K562 (cell line): ENCODE data around the gene MCC. TPM values are rescaled to one million over a fixed set of nuclear protein-coding genes. Genes with fewer than 3 reads are reported as not detected.
A peak's percentile ranks its signal among the peaks of the same experiment; 100 is the strongest.

ENCODE experiments used
- ARID2 ChIP-seq: fragments of 450-650 bp; IDR thresholded peaks from 2 replicates; pipeline ENCODE4 v1.6.1; 2017; ENCODE audit warnings: antibody characterized with exemption, mild to moderate bottlenecking
- CBX2 ChIP-seq: fragments of 200-600 bp; sonication (generic); IDR thresholded peaks from one replicate; pipeline ENCODE4 v1.6.1; 2012; ENCODE audit warnings: mild to moderate bottlenecking, low read length, inconsistent platforms; ENCODE audit not compliant: insufficient read depth, poor library complexity, severe bottlenecking
- HIVEP1 ChIP-seq: fragments of 250-450 bp; sonication (Bioruptor Pico); IDR thresholded peaks from 2 replicates; pipeline ENCODE4 v1.4.0; 2020; ENCODE audit warnings: mild to moderate bottlenecking
- LARP7 ChIP-seq: fragments of 450-650 bp; IDR thresholded peaks from 2 replicates; pipeline ENCODE4 v1.6.1; 2016
- PCBP1 ChIP-seq: fragments of 200-400 bp; formaldehyde crosslinking; IDR thresholded peaks from 2 replicates; pipeline ENCODE4 v1.6.1; 2018; ENCODE audit warnings: mild to moderate bottlenecking, low read depth, low read length; ENCODE audit not compliant: poor library complexity, severe bottlenecking
- POLR2A ChIP-seq: fragments of 450-650 bp; conservative IDR thresholded peaks from 2 replicates; pipeline ENCODE4 v1.6.1; 2016
- PTTG1 ChIP-seq: fragments of 450-650 bp; IDR thresholded peaks from 2 replicates; pipeline ENCODE4 v1.6.1; 2016; ENCODE audit warnings: low read depth, mild to moderate bottlenecking, missing genetic modification characterization, missing compliant biosample characterization
- RAD51 ChIP-seq: fragments of 450-650 bp; IDR thresholded peaks from 2 replicates; pipeline ENCODE4 v1.7.1; 2016; ENCODE audit warnings: low read depth, mild to moderate bottlenecking, borderline replicate concordance
- RBM25 ChIP-seq: fragments of 200-400 bp; formaldehyde crosslinking; IDR thresholded peaks from 2 replicates; pipeline ENCODE4 v1.6.1; 2018; ENCODE audit warnings: low read length, low read depth, moderate library complexity; ENCODE audit not compliant: severe bottlenecking
- STAG1 ChIP-seq: sonication (generic); formaldehyde crosslinking; IDR thresholded peaks from 2 replicates; pipeline ENCODE4 v1.5.0; 2020; ENCODE audit warnings: missing genetic modification reagents, borderline replicate concordance
- TCF3 ChIP-seq: sonication (generic); formaldehyde crosslinking; IDR thresholded peaks from 2 replicates; pipeline ENCODE4 v1.4.0; 2020; ENCODE audit warnings: mild to moderate bottlenecking, missing genetic modification reagents
- TGIF2 ChIP-seq: sonication (generic); formaldehyde crosslinking; IDR thresholded peaks from 2 replicates; pipeline ENCODE4 v1.8.1; 2022; ENCODE audit warnings: mild to moderate bottlenecking, missing genetic modification reagents, moderate library complexity
- ZNF121 ChIP-seq: sonication (generic); formaldehyde crosslinking; conservative IDR thresholded peaks from 2 replicates; pipeline ENCODE4 v1.8.0; 2022; ENCODE audit warnings: missing genetic modification reagents
- ZNF124 ChIP-seq: sonication (generic); formaldehyde crosslinking; IDR thresholded peaks from 2 replicates; pipeline ENCODE4 v1.8.1; 2022; ENCODE audit warnings: missing genetic modification reagents
- polyA plus RNA-seq, 8 experiments: library from polyadenylated mRNA; depleted of rRNA in 4 of 8; stranded (reverse) in 5 of 8; unstranded in 3 of 8; fragments of >200 nt; fragmentation: Nextera tagmentation in 2 of 8; fragmentation: Illumina TruSeq in 1 of 8; extraction: Ambion mirVana in 2 of 8; extraction: Trizol in 1 of 8; gene quantifications; 2 replicates each; pipeline versions ENCODE4 v1.2.1 to v1.2.3, GENCODE V29; 2011 to 2014; ENCODE audit warnings: inconsistent platforms in 1 of 8, missing spikeins in 1 of 8
- total RNA-seq, 7 experiments: library from RNA; depleted of rRNA in 6 of 7; stranded (reverse); fragments of >200 nt in 6 of 7; fragmentation: Illumina TruSeq in 2 of 7; extraction: Trizol in 2 of 7; gene quantifications; 2 replicates each; pipeline versions ENCODE4 v1.2.1 to v1.2.3, GENCODE V29; 2011 to 2021; ENCODE audit warnings: low replicate concordance in 1 of 7
- TF ChIP-seq, protein P1 (sequence below): IDR thresholded peaks from 3 replicates; pipeline ENCODE4 v1.6.1; 2011; ENCODE audit warnings: borderline replicate concordance, mild to moderate bottlenecking; ENCODE audit not compliant: insufficient read length, insufficient read depth
- TF ChIP-seq, protein P2 (sequence below): fragments of 450-650 bp; formaldehyde crosslinking; IDR thresholded peaks from 2 replicates; pipeline ENCODE4 v1.4.0; 2020; ENCODE audit warnings: mild to moderate bottlenecking, moderate library complexity
- TF ChIP-seq, protein P3 (sequence below): sonication (generic); formaldehyde crosslinking; IDR thresholded peaks from 2 replicates; pipeline ENCODE4 v1.8.0; 2023; ENCODE audit warnings: mild to moderate bottlenecking, missing genetic modification reagents
- TF ChIP-seq, protein P4 (sequence below): fragments of 250-450 bp; sonication (Bioruptor Pico); IDR thresholded peaks from 2 replicates; pipeline ENCODE4 v1.5.1; 2021; ENCODE audit warnings: mild to moderate bottlenecking
- TF ChIP-seq, protein P5 (sequence below): fragments of 450-650 bp; formaldehyde crosslinking; IDR thresholded peaks from 2 replicates; pipeline ENCODE4 v1.4.0; 2022; ENCODE audit warnings: missing genetic modification characterization

MCC gene
- total and polyA plus RNA-seq, 9 of the 15 experiments (the other 6 are each of a cell fraction or from before 2014, with no cell fraction given) = 0.04 to 0.24 (median 0.06) TPM; not detected in 1

DNA sequence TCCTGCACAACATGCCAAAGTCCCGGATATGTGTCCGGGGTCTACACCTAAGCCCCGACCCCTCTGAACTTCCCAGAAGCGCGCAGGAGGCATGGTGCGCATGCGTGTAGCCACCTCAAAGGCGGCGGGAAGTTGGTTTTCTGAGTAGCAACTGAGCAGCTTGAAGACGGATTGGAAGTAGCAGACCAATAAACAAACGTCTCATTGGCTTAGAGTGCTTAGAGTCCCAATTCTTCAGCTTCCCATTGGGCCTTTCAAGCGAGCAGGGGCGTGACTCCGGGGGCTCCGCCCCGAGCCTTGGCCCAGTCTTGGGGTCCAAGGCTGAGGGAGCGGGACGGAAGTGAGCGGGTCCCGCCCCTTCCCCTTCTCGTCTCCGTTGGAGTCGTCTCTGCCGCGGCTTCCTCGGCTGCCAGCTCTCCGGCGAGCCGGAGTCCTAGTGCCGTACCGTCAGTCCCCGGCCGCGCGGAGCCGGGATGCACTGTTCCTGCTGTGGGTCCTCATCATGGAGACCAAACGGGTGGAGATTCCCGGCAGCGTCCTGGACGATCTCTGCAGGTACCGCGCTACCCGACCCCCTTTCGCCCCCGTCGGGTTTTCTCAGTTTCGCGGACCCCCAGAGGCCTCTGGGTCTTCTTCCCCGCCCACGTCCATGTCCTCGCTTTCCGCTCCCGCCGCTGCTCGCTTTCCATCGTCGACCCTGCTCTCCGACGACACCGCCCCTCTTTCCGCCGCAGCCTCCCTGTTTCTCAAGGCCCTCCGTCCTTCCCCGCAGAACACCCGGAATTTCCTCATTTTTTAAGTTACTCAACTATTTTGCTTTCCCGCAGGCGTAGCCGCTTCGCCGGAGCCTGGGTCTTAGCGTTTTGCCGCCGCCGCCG lies 511.6 kb downstream of the MCC start, which contains the start of gene DCP2 (continued):
- TF ChIP-seq PTTG1 (tag) (no peak), RAD51 (no peak), TCF3 (CRISPR knock-in tag) (no peak), STAG1 (CRISPR knock-in tag) (no peak), ZNF121 (no peak), ZNF124 (CRISPR knock-in tag) (no peak), POLR2A (peak; percentile 97), HIVEP1 (CRISPR knock-in tag) (no peak), LARP7 (peak; percentile 68; the same call in 1 of the 2 replicates), PCBP1 (peak; percentile 50), TGIF2 (no peak), ARID2 (no peak), RBM25 (peak; percentile 66), CBX2 (no peak)
- TF ChIP-seq, protein P1, sequence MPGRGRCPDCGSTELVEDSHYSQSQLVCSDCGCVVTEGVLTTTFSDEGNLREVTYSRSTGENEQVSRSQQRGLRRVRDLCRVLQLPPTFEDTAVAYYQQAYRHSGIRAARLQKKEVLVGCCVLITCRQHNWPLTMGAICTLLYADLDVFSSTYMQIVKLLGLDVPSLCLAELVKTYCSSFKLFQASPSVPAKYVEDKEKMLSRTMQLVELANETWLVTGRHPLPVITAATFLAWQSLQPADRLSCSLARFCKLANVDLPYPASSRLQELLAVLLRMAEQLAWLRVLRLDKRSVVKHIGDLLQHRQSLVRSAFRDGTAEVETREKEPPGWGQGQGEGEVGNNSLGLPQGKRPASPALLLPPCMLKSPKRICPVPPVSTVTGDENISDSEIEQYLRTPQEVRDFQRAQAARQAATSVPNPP = no peak
- TF ChIP-seq, protein P2, sequence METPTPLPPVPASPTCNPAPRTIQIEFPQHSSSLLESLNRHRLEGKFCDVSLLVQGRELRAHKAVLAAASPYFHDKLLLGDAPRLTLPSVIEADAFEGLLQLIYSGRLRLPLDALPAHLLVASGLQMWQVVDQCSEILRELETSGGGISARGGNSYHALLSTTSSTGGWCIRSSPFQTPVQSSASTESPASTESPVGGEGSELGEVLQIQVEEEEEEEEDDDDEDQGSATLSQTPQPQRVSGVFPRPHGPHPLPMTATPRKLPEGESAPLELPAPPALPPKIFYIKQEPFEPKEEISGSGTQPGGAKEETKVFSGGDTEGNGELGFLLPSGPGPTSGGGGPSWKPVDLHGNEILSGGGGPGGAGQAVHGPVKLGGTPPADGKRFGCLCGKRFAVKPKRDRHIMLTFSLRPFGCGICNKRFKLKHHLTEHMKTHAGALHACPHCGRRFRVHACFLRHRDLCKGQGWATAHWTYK (CRISPR knock-in tag) = no peak
- TF ChIP-seq, protein P3, sequence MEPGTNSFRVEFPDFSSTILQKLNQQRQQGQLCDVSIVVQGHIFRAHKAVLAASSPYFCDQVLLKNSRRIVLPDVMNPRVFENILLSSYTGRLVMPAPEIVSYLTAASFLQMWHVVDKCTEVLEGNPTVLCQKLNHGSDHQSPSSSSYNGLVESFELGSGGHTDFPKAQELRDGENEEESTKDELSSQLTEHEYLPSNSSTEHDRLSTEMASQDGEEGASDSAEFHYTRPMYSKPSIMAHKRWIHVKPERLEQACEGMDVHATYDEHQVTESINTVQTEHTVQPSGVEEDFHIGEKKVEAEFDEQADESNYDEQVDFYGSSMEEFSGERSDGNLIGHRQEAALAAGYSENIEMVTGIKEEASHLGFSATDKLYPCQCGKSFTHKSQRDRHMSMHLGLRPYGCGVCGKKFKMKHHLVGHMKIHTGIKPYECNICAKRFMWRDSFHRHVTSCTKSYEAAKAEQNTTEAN (CRISPR knock-in tag) = 0 out of 2 replicates have a peak, but pooled peaks have one; percentile 26
- TF ChIP-seq, protein P4, sequence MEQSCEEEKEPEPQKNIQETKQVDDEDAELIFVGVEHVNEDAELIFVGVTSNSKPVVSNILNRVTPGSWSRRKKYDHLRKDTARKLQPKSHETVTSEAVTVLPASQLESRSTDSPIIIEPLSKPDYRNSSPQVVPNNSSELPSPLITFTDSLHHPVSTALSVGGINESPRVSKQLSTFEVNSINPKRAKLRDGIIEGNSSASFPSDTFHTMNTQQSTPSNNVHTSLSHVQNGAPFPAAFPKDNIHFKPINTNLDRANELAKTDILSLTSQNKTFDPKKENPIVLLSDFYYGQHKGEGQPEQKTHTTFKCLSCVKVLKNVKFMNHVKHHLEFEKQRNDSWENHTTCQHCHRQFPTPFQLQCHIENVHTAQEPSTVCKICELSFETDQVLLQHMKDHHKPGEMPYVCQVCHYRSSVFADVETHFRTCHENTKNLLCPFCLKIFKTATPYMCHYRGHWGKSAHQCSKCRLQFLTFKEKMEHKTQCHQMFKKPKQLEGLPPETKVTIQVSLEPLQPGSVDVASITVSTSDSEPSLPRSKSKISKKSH (CRISPR knock-in tag) = no peak
- TF ChIP-seq, protein P5, sequence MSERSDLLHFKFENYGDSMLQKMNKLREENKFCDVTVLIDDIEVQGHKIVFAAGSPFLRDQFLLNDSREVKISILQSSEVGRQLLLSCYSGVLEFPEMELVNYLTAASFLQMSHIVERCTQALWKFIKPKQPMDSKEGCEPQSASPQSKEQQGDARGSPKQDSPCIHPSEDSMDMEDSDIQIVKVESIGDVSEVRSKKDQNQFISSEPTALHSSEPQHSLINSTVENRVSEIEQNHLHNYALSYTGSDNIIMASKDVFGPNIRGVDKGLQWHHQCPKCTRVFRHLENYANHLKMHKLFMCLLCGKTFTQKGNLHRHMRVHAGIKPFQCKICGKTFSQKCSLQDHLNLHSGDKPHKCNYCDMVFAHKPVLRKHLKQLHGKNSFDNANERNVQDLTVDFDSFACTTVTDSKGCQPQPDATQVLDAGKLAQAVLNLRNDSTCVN (CRISPR knock-in tag) = no peak
